NCI-H748 treated with DMSO at 0.1 percent for 48 hours (cell line): ENCODE data around the gene MDC1.
"Not testable (repeated sequence)": the region's sequence is repeated elsewhere in the genome, so short reads cannot be mapped to it uniquely, and the experiment has no call there.

Source experiments
- DNase-seq: peaks from one replicate; lab custom pipeline; 2025; lab: John Stamatoyannopoulos, UW

The MDC1 gene

GRCh38 chr6:30723843-30724741, 7.0 kb upstream of the MDC1 start:
- DNase-seq, result not testable (repeated sequence)

- not testable (repeated sequence) for DNase-seq
These were observed 6.2 kb upstream of the MDC1 start for GRCh38 chr6:30723159-30723842.

GRCh38 chr6:30722280-30723112, 5.4 kb upstream of the MDC1 start:
- DNase-seq, result peak; percentile 76

- DNase-seq, result not testable (repeated sequence)
These were observed 4.9 kb upstream of the MDC1 start for GRCh38 chr6:30722025-30722279.

- peak; percentile 91 for DNase-seq
These were observed 4.3 kb upstream of the MDC1 start for GRCh38 chr6:30721198-30722024.

GRCh38 chr6:30720738-30721197, 3.7 kb upstream of the MDC1 start:
- peak; percentile 67 for DNase-seq

GRCh38 chr6:30719791-30720737, 3.0 kb upstream of the MDC1 start, which contains the start of gene TUBB:
Gene TUBB (plus strand): TSS chr6:30720352. CDS start chr6:30720507, 155 bp downstream.
- peak; percentile 96 for DNase-seq

- DNase-seq, result no peak
These were observed 2.3 kb upstream of the MDC1 start for GRCh38 chr6:30719356-30719755.

GRCh38 chr6:30717845-30718720, 1.0 kb upstream of the MDC1 start:
- not testable (repeated sequence) for DNase-seq

GRCh38 chr6:30716879-30717128, 277 bp downstream of the MDC1 start:
- no peak for DNase-seq

GRCh38 chr6:30714263-30714662, 2.8 kb downstream of the MDC1 start:
- DNase-seq, result no peak

GRCh38 chr6:30712441-30712945, 4.6 kb downstream of the MDC1 start:
- no peak for DNase-seq

- no peak for DNase-seq
These were observed 5.2 kb downstream of the MDC1 start for GRCh38 chr6:30711758-30712380.

GRCh38 chr6:30709101-30709868, 7.8 kb downstream of the MDC1 start:
- DNase-seq, result no peak

GRCh38 chr6:30707281-30707850, 9.7 kb downstream of the MDC1 start:
- peak; percentile 34 for DNase-seq

- DNase-seq, result no peak
These were observed 11.5 kb downstream of the MDC1 start for GRCh38 chr6:30705620-30706019.

GRCh38 chr6:30703821-30704220, 13.3 kb downstream of the MDC1 start:
- DNase-seq, result no peak

- DNase-seq, result no peak
These were observed 14.1 kb downstream of the MDC1 start for GRCh38 chr6:30703011-30703410.
